Neural cell (in vitro differentiated cells): ENCODE measurements around the gene MBD4.

ENCODE experiments used
- CTCF ChIP-seq: fragments of 450-650 bp; IDR thresholded peaks from 2 replicates; pipeline ENCODE4 v1.5.1; 2014; ENCODE audit warnings: antibody characterized with exemption, mild to moderate bottlenecking, moderate library complexity; ENCODE audit not compliant: poor library complexity, severe bottlenecking
- EP300 ChIP-seq: fragments of 450-650 bp; conservative IDR thresholded peaks from 2 replicates; pipeline ENCODE4 v1.6.1; 2014; ENCODE audit warnings: antibody characterized with exemption, mild to moderate bottlenecking, moderate library complexity; ENCODE audit not compliant: poor library complexity, severe bottlenecking
- EZH2 ChIP-seq: fragments of 200-600, 300-800 bp; shearing (Covaris generic), sonication (generic); IDR thresholded peaks from 2 replicates; pipeline ENCODE4 v1.6.1; 2014; ENCODE audit warnings: antibody characterized with exemption, low read length, borderline replicate concordance, mild to moderate bottlenecking; ENCODE audit not compliant: insufficient read depth, poor library complexity, severe bottlenecking
- MXI1 ChIP-seq: fragments of 450-650 bp; conservative IDR thresholded peaks from 2 replicates; pipeline ENCODE4 v1.6.1; 2014; ENCODE audit warnings: antibody characterized with exemption, mild to moderate bottlenecking; ENCODE audit not compliant: poor library complexity, severe bottlenecking
- POLR2AphosphoS5 ChIP-seq: IDR thresholded peaks from 2 replicates; pipeline ENCODE4 v1.6.1; 2012
- TAF1 ChIP-seq: IDR thresholded peaks from 2 replicates; pipeline ENCODE4 v1.6.1; 2012; ENCODE audit warnings: low read depth

- TF ChIP-seq POLR2AphosphoS5 = no peak
- TF ChIP-seq CTCF = no peak
- TF ChIP-seq MXI1 = no peak
- no peak for TF ChIP-seq EP300
- TF ChIP-seq TAF1 = no peak
- no peak for TF ChIP-seq EZH2
These were observed 6.2 kb downstream of the MBD4 start for GRCh38 chr3:129433565-129433964.
